Gastroesophageal sphincter (tissue), 3 donors: ENCODE data around the gene MRTFB.

Experiments
- EP300 ChIP-seq: sonication (generic); formaldehyde crosslinking; IDR thresholded peaks from one replicate; pipeline ENCODE4 v1.6.1; 2017; ENCODE audit warnings: antibody characterized with exemption, mild to moderate bottlenecking
- POLR2A ChIP-seq, 2 donors: fragments of 450-650 bp; IDR thresholded peaks; one replicate each; pipeline ENCODE4 v1.6.1; 2017; ENCODE audit warnings: antibody characterized with exemption in 2 of 2, mild to moderate bottlenecking in 2 of 2, moderate library complexity in 1 of 2
- POLR2AphosphoS5 ChIP-seq: sonication (generic); formaldehyde crosslinking; IDR thresholded peaks from one replicate; pipeline ENCODE4 v1.6.1; 2017; ENCODE audit warnings: antibody characterized with exemption
- TF ChIP-seq, protein P1 (sequence below), 4 experiments: fragments of 200-600 bp in 2 of 4; fragments of 450-650 bp in 2 of 4; sonication (generic) in 1 of 4; IDR thresholded peaks; one replicate each; pipeline ENCODE4 v1.5.1; 2017 to 2019; ENCODE audit warnings: antibody characterized with exemption in 4 of 4, mild to moderate bottlenecking in 2 of 4, moderate library complexity in 2 of 4

DNA sequence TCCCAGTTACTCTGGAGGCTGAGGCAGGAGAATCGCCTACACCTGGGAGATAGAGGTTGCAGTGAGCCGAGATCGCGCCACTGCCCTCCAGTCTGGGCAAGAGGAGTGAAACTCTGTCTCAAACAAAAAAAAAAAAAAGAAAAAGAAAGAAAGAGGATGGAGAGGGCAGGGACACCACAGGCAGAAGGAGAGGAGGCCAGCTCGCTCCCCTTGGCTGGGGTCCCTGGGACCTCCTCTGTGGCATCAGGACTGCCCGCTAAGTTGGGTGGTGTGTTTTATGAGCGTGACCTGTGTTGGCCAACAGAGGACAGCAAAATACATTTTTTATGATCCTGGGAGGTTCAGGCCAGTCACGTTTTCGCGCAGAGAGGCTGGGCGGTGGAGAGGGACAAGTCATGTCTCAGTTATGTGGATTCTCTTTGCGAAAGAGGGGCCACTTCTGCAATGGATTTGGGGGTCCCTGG is 229.6 kb downstream of the MRTFB start:
- TF ChIP-seq POLR2A (IDR thresholded peaks at IDR 0.05) (no peak), POLR2AphosphoS5 (peak; percentile 76), EP300 (no peak)
- TF ChIP-seq, protein P1, sequence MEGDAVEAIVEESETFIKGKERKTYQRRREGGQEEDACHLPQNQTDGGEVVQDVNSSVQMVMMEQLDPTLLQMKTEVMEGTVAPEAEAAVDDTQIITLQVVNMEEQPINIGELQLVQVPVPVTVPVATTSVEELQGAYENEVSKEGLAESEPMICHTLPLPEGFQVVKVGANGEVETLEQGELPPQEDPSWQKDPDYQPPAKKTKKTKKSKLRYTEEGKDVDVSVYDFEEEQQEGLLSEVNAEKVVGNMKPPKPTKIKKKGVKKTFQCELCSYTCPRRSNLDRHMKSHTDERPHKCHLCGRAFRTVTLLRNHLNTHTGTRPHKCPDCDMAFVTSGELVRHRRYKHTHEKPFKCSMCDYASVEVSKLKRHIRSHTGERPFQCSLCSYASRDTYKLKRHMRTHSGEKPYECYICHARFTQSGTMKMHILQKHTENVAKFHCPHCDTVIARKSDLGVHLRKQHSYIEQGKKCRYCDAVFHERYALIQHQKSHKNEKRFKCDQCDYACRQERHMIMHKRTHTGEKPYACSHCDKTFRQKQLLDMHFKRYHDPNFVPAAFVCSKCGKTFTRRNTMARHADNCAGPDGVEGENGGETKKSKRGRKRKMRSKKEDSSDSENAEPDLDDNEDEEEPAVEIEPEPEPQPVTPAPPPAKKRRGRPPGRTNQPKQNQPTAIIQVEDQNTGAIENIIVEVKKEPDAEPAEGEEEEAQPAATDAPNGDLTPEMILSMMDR (IDR thresholded peaks at IDR 0.05), result peak in 3 of 4 experiments; percentile 82 to 86 (median 86)
